ENCODE measurements around the gene MTG1. TPM values are rescaled to one million over a fixed set of nuclear protein-coding genes. Genes with fewer than 3 reads are reported as not detected.
A peak's percentile ranks its signal among the peaks of the same experiment; 100 is the strongest.

MTG1 gene
- total and polyA plus RNA-seq, 10 of the 15 experiments (the other 5 are each of a cell fraction or from before 2014, with no cell fraction given): 6.2 to 104 (median 62.5) TPM

DNA sequence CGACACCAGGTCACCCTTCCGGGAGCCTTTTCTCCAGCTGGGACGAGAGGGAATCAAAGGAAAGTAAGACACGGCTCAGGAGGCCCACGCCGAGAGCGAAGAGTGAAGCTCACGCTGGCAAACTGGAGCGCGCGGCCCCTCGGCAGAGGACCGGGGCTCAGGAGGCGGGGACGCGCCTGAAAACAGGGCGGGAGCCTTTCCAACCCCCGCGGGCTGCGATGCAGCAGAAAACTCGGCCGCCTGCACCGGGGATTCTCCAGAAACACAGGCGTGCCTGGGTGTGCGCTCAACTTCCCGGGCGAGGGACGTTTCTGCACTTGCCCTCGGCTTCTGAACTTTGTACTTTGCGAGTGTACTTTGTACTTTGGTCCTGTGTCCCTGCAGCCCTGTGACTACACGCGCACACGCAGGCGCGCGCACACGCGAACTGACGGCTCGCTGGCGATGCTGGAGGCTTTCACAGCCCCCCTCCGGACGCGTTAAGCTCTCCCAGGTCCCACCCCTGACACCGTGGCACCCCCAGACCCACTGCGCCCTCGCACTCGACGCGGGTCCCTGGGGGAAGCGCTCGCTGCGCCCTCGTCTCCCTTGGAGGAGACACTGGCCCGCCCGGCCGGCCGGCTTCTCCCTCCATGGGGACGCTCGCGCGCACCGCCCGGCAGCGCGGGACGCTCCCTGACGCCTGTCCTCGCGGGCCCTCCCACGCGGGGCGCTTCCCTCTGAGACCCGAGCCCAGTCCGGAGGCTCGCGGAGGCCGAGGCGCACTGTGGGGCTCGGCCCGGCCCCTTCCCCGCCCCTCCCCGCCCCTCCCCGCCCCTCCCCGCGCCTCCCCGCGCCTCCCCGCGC is 15.5 kb upstream of the MTG1 start (continued):
- TF ChIP-seq JUND (IDR thresholded peaks at IDR 0.05; ENCODE audit: low read depth, low read length): no peak
- no peak for TF ChIP-seq CBFB (IDR thresholded peaks at IDR 0.05; ENCODE audit: low read depth)
- peak; percentile 49 to 59; a peak in 2 of 4 replicates for TF ChIP-seq IKZF2 (IDR thresholded peaks at IDR 0.05)
- TF ChIP-seq ESRRA (IDR thresholded peaks at IDR 0.05; ENCODE audit: low read length): peak; percentile 91; the same call in 1 of the 2 replicates
- peak; percentile 33 for TF ChIP-seq DPF2 (IDR thresholded peaks at IDR 0.05)
- no peak for TF ChIP-seq CBX5 (IDR thresholded peaks at IDR 0.05; ENCODE audit: low read depth)
- TF ChIP-seq SIN3A (IDR thresholded peaks at IDR 0.05; ENCODE audit: low read depth, low read length): 0 out of 2 replicates have a peak, but pooled peaks have one; percentile 10
- peak; percentile 67 for TF ChIP-seq LARP7 (IDR thresholded peaks at IDR 0.05)

DNA sequence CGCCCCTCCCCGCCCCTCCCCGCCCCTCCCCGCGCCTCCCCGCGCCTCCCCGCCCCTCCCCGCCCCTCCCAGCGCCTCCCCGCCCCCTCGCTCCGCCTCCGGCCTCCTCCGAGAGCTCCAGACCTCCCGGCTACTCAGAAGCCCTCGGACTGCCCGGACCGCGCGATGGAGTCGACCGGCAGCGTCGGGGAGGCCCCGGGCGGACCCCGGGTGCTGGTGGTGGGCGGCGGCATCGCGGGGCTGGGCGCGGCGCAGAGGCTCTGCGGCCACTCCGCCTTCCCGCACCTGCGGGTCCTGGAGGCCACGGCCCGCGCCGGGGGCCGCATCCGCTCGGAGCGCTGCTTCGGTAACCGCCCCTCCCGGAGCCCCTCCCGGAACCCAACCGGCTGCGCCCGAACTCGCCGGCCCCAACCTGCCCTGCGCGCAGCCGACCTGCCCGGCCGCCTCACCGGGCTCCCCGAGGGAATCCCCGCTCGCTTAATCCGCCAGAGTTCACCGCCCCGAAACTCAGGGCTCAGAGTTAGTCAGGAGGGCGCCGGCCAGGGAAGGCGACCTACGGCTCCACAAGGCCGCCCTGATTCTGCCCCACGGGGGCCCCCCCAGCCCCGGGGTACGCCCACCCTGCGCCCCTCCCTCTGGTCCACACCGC is 14.7 kb upstream of the MTG1 start, which contains the start of gene PAOX:
PAOX (plus strand) TSS at position 111 of the 649 bp plus-strand sequence; CDS start at position 166, 55 bp downstream.
- Histone ChIP-seq H3K79me2 (ENCODE audit: control insufficient read depth, insufficient read depth, low read length) (peaks cover 3% of the 10 kb centered on the region; the same call in 1 of the 2 replicates), H3K9me3 (replicated peaks; ENCODE audit: control insufficient read depth, insufficient read depth, low read length) (no peaks in the 10 kb centered on the region), H3K27me3 (replicated peaks in 1 of 2; ENCODE audit: control insufficient read depth in 2 of 2, insufficient read depth in 2 of 2, low read length in 1 of 2) (no peaks in the 10 kb centered on the region), H3K4me3 (peak within 1 kb of the TSS; percentile 85), H3K9ac (ENCODE audit: control insufficient read depth, insufficient read depth, low read length) (peak within 1 kb of the TSS; percentile 70), H4K20me1 (ENCODE audit: control insufficient read depth, insufficient read depth) (no peaks in the 10 kb centered on the region), H2AFZ (ENCODE audit: control insufficient read depth, low read depth, low read length) (peak within 1 kb of the TSS; percentile 90), H3K4me1 (ENCODE audit: control insufficient read depth, insufficient read depth, low read length) (peaks cover 9% of the 10 kb centered on the region), H3K36me3 (ENCODE audit: control insufficient read depth in 2 of 2, insufficient read depth in 2 of 2, low read length in 1 of 2) (no peaks in the 10 kb centered on the region), H3K4me2 (ENCODE audit: control insufficient read depth, insufficient read depth) (peak within 1 kb of the TSS; percentile 98), H3K27ac (ENCODE audit: control insufficient read depth, insufficient read depth) (peak within 1 kb of the TSS; percentile 48; the same call in 1 of the 2 replicates)
- ChIA-PET CTCF (interaction anchor here (0.5 to 1.5 kb wide), 2 partner anchors 10 to 63 kb away, joined by 3 to 4 read pairs; no protein-coding TSS in a partner anchor), POLR2A (interaction anchor here (0.6 to 3.1 kb wide), 3 partner anchors 10 to 22 kb away, joined by 5 to 31 read pairs (median 5); partner anchors contain the start of gene FUOM), RAD21 (ENCODE audit: unreplicated experiment) (interaction anchor here (0.5 to 3.8 kb wide), 4 partner anchors 8 to 807 kb away, joined by 3 to 13 read pairs (median 6); no protein-coding TSS in a partner anchor), SMC1A (ENCODE audit: uncharacterized antibody, unreplicated experiment) (interaction anchor here (1.3 to 1.5 kb wide), 2 partner anchors 9 to 18 kb away, joined by 3 to 5 read pairs; no protein-coding TSS in a partner anchor)
- whole genome bisulfite sequencing (ENCODE audit: insufficient coverage, insufficient replicate concordance, low lambda C conversion rate, missing lambda C conversion rate): under 1% methylated on average over 38 of the region's 78 CpGs
- DNase-seq (ENCODE audit: low read depth, low spot score) (no peak), ATAC-seq (peak; percentile 79), FAIRE-seq (no peak)
- no TSS peak for BruUV-seq (replicated peaks)
- intact Hi-C loops (cut with micrococcal nuclease; ENCODE audit: unreplicated experiment): no loop called here
- in situ Hi-C loops (cut with MboI): no loop called here
- TF ChIP-seq, protein P1, sequence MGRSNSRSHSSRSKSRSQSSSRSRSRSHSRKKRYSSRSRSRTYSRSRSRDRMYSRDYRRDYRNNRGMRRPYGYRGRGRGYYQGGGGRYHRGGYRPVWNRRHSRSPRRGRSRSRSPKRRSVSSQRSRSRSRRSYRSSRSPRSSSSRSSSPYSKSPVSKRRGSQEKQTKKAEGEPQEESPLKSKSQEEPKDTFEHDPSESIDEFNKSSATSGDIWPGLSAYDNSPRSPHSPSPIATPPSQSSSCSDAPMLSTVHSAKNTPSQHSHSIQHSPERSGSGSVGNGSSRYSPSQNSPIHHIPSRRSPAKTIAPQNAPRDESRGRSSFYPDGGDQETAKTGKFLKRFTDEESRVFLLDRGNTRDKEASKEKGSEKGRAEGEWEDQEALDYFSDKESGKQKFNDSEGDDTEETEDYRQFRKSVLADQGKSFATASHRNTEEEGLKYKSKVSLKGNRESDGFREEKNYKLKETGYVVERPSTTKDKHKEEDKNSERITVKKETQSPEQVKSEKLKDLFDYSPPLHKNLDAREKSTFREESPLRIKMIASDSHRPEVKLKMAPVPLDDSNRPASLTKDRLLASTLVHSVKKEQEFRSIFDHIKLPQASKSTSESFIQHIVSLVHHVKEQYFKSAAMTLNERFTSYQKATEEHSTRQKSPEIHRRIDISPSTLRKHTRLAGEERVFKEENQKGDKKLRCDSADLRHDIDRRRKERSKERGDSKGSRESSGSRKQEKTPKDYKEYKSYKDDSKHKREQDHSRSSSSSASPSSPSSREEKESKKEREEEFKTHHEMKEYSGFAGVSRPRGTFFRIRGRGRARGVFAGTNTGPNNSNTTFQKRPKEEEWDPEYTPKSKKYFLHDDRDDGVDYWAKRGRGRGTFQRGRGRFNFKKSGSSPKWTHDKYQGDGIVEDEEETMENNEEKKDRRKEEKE (IDR thresholded peaks at IDR 0.05): no peak
- TF ChIP-seq RAD51 (IDR thresholded peaks at IDR 0.05) (no peak), SMARCA5 (IDR thresholded peaks at IDR 0.05) (0 out of 2 replicates have a peak, but pooled peaks have one; percentile 46), DPF2 (IDR thresholded peaks at IDR 0.05) (peak; percentile 77), ZNF217 (IDR thresholded peaks at IDR 0.05) (0 out of 2 replicates have a peak, but pooled peaks have one; percentile 32), LARP7 (IDR thresholded peaks at IDR 0.05) (peak; percentile 88), ZNF622 (IDR thresholded peaks at IDR 0.05) (no peak), ZNF207 (IDR thresholded peaks at IDR 0.05; ENCODE audit: borderline replicate concordance) (0 out of 2 replicates have a peak, but pooled peaks have one; percentile 78), MEF2B (IDR thresholded peaks at IDR 0.05; ENCODE audit: partially characterized antibody, poor library complexity, severe bottlenecking) (peak; percentile 22), SREBF2 (IDR thresholded peaks at IDR 0.05; ENCODE audit: low read length) (no peak), CREB1 (IDR thresholded peaks at IDR 0.05; ENCODE audit: low read depth) (no peak)
- TF ChIP-seq, protein P2, sequence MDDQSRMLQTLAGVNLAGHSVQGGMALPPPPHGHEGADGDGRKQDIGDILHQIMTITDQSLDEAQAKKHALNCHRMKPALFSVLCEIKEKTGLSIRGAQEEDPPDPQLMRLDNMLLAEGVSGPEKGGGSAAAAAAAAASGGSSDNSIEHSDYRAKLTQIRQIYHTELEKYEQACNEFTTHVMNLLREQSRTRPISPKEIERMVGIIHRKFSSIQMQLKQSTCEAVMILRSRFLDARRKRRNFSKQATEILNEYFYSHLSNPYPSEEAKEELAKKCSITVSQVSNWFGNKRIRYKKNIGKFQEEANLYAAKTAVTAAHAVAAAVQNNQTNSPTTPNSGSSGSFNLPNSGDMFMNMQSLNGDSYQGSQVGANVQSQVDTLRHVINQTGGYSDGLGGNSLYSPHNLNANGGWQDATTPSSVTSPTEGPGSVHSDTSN (IDR thresholded peaks at IDR 0.05; ENCODE audit: insufficient replicate concordance, low read depth, low read length): no peak
